Activated T-cell treated with anti-CD3 and anti-CD28 coated beads, Interleukin-2, amount 50 U/mL, for 1 hour (primary cell): ENCODE results near the gene BMERB1.
A peak's percentile ranks its signal among the peaks of the same experiment; 100 is the strongest.
"Not testable (repeated sequence)": the region's sequence is repeated elsewhere in the genome, so short reads cannot be mapped to it uniquely, and the experiment has no call there.

Source experiments
- DNase-seq: peaks from one replicate; pipeline ENCODE4 v3.0.0-alpha.2; 2020

The BMERB1 gene

GRCh38 chr16:15434425-15435215 lies at the start of gene BMERB1:
Gene BMERB1, plus strand, starts transcription at chr16:15434588. Its CDS starts 66 bp downstream, at chr16:15434654.
- DNase-seq = peak; percentile 35

- DNase-seq = not testable (repeated sequence)
Measured at GRCh38 chr16:15388060-15388459, 46.3 kb upstream of the BMERB1 start.

DNA sequence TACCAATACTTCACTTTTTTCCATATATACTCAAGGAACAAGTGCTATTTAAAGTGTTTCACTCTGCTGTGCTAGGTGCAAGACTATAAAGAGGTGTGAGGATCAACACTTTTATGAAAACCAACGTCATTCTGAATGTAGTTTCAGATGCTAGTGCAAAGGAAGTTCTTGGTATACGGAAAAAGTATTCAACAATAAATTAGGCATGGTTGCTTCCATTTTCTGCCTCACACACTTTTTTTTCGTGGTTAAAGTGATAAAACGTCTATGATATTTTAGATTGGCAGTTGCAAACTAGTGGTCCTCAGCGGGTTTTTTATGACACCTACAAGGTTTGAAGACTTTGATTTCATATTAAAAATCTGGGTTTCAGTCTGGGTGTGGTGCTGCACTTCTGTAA lies 44.5 kb upstream of the BMERB1 start:
- DNase-seq = not testable (repeated sequence)

- DNase-seq = not testable (repeated sequence)
Measured at GRCh38 chr16:15393025-15393424, 41.4 kb upstream of the BMERB1 start.

- DNase-seq = not testable (repeated sequence)
Measured at GRCh38 chr16:15395631-15396508, 38.5 kb upstream of the BMERB1 start, which contains the start of gene MPV17L. Gene MPV17L, plus strand, starts transcription at chr16:15395754. Its CDS starts 144 bp downstream, at chr16:15395898.

DNA sequence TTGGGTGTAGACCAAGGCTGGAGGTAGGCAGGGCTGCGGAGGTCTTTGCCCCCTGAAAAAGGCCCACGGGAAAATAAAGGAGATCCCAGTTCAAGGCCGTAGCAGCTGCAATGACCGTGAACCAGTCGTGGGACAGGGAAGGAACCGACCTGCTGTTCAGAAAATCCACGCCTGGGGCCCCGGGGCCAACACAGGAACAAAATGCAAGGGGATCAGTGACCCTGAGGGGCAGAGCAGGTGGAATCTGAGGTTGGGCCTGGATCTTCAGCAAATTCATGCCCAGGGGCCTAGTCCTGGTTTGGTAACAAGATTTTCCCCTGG lies 37.9 kb upstream of the BMERB1 start:
- DNase-seq = not testable (repeated sequence)

DNA sequence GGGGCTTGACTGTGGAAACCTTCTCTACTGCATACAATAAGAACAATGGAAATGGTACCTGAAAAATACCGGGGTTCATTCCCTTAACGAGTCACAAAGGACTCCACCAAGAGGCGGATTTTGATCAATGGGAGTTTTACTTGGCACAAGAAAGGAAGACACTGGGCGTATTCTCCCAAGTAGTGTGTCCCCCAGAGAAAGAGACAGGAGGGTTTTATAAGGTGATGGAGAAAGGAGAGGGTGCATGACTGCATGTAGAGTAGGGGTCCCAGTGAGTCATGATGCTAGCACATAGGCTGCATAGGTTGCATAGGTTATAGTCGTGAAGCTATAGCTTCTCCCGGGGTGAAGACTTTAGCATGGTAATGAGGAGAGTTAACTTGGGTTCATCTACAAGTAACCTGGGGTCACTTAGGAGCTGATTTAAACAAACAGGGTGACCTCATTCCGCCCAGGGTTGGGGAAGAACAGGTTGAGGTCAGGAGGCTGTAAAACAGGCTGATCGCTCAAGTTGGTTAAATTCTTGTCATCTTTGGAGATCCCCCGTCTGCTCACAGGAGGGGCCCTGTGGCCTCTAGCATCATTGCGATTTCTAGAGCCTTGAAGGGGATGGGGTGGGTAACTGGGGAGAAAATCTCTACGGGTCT lies 37.3 kb upstream of the BMERB1 start:
- DNase-seq = no peak

- no peak for DNase-seq
Measured at GRCh38 chr16:15398618-15399316, 35.6 kb upstream of the BMERB1 start.

- DNase-seq = no peak
Measured at GRCh38 chr16:15399317-15399716, 35.1 kb upstream of the BMERB1 start.

DNA sequence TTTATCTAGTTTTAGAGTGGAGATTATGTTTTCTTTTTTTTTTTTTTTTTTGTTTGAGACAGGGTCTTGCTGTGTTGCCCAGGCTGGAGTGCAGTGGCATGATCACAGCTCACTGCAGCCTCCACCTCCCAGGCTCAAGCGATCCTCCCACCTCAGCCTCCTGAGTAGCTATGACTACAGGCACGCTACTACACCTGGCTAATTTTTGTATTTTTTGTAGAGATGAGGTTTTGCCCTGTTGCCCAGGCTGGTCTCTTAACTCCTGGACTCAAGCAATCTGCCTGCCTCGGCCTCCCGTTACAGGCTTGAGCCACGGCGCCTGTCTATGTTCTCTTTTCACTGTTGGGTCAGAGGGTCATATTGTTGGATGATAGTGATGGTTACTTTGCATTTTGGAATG lies 34.1 kb upstream of the BMERB1 start:
- DNase-seq = not testable (repeated sequence)

DNA sequence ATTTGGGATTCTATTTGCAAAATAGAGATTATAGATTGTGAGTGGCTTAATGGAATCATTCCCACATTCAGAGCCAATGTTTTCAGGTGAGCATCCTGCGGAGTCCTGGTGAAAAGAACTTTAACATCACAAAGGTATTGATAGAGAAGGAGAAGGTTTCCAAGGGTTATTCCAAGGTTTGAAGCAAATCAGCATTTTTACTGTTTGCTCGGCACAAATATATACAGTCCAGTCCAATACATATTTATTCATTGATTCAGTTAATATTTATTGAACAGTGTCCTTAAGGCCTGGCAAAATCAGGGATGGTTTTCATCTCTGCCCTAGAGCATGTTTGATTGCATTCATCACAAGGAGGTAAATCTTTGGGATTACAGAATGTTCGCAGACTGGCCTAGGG lies 32.4 kb upstream of the BMERB1 start:
- DNase-seq = no peak

- no peak for DNase-seq
Measured at GRCh38 chr16:15403392-15403995, 30.9 kb upstream of the BMERB1 start.

- not testable (repeated sequence) for DNase-seq
Measured at GRCh38 chr16:15404091-15404490, 30.3 kb upstream of the BMERB1 start.

DNA sequence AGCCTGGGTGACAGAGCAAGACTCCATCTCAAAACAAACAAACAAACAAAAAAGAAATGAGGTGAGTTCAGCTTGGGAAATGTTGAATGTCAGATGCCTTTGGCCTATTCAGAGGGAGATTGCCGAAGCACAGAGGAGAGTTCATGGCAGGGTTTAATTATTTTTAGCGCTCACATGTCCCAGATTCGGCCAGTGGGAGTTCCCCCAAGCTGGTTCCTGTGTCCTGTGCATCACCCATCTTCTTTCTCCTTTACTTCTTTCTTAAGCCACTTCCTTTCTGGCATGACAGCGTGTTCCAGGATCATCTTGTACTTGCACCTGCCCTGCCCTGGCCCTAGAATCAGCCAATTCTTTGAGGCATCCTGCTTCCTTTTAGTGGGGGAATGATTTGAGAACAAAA lies 29.6 kb upstream of the BMERB1 start:
- DNase-seq = no peak

- DNase-seq = not testable (repeated sequence)
Measured at GRCh38 chr16:15407756-15408155, 26.6 kb upstream of the BMERB1 start.

DNA sequence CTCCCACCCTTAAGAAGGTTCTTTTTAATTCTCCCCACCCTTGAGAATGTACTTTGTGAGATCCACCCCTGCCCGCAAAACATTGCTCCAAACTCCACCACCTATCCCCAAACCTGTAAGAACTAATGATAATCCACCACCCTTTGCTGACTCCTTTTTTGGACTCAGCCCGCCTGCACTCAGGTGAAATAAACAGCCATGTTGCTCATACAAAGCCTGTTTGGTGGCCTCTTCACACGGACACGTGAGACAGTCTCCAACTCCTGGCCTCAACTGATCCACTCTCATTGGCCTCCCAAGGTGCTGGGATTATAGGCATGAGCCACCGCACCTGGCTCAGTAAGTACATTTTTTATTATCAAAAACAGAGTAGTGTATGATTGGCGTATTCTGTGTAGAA lies 24.9 kb upstream of the BMERB1 start:
- DNase-seq = not testable (repeated sequence)

GRCh38 chr16:15415511-15415985 lies 18.8 kb upstream of the BMERB1 start:
- DNase-seq = no peak

GRCh38 chr16:15417197-15417596 lies 17.2 kb upstream of the BMERB1 start:
- no peak for DNase-seq

DNA sequence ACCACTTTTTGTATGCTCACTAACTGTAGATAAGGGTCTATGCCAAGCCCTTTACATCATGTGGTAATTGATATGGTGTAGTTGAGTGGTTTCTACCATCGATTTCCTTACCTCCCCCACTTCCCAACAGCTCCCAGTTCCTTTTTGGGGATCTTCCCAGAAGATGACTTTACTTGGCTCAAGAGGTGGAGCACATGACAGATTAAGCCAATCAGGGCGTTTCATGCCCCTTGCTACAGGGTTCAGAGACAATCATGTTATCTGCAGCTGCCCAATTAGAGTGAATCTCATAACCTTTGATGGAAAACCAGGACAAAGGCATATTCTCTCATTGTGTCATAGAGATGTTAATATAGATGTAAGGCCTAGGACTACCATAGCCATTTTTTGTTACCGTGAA lies 16.2 kb upstream of the BMERB1 start:
- no peak for DNase-seq

GRCh38 chr16:15421696-15422095 lies 12.7 kb upstream of the BMERB1 start:
- not testable (repeated sequence) for DNase-seq

- no peak for DNase-seq
Measured at GRCh38 chr16:15422222-15422621, 12.2 kb upstream of the BMERB1 start.

DNA sequence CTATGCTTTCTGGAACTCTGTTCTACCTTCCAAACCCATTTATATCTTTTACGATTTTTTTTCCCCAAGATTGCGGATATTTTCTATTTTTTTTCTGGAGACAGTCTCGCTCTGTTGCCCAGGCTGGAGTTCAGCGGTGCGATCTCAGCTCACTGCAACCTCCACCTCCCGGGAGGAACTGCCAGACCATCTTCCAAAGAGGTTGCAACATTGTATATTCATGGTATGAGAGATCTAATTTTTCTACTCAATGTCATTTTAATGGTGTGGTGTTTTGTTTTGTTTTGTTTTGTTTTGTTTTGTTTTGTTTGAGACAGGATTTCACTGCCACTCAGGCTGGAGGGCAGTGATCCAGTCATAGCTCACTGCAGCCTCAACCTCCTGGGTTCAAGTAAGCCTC lies 8.5 kb upstream of the BMERB1 start:
- DNase-seq = no peak
